HL-60 (cell line): ENCODE data around the gene KCNQ1.

Source experiments
- CTCF ChIP-seq: IDR thresholded peaks from one replicate; pipeline ENCODE4 v1.5.1; 2011; ENCODE audit warnings: low read length, control low read depth, inconsistent platforms; ENCODE audit not compliant: insufficient read depth
- POLR2AphosphoS5 ChIP-seq: IDR thresholded peaks from 2 replicates; pipeline ENCODE4 v1.6.1; 2012; ENCODE audit warnings: low read depth

GRCh38 chr11:2801711-2802388 is 357.0 kb downstream of the KCNQ1 start:
- TF ChIP-seq CTCF (no peak), POLR2AphosphoS5 (no peak)
